Endometrial microvascular endothelial cells (primary cell): ENCODE results near the gene NTN1. TPM values are rescaled to one million over a fixed set of nuclear protein-coding genes. Genes with fewer than 3 reads are reported as not detected.

Source experiments
- in situ Hi-C: cut with HindIII; loops from 2 replicates; pipeline ENCODE4 v1.10.0; 2017; ENCODE audit warnings: low sequenced_read_pairs, low pct_unique_long_range_greater_than_20kb; ENCODE audit errors: inconsistent ontology term
- total RNA-seq: library from RNA; depleted of rRNA; stranded (reverse); fragments of >200 nt; gene quantifications from one replicate; pipeline ENCODE4 v1.2.3, GENCODE V29; 2015; ENCODE audit errors: inconsistent ontology term

NTN1 gene
- total RNA-seq, 1 donor from 2014 or later: not detected

DNA sequence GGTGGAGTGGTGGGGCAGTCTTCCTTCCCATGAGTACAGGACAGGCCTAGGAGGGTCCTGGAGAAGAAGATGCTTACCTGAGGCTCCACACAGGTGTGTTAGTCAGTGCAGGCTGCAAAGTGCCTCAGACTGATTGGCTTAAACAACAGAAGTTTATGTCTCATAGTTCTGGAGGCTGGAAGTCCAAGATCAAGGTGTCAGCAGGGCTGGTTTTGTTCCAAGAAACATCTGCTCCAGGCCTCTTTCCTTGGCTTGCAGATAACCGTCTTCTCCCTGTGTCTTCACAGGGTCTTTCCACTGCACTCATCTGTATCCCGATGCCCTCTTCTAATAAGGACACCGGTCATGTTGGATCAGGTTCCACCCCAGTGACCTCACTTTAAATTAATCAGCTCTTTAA lies 153.0 kb downstream of the NTN1 start:
- in situ Hi-C loops: no loop called here

DNA sequence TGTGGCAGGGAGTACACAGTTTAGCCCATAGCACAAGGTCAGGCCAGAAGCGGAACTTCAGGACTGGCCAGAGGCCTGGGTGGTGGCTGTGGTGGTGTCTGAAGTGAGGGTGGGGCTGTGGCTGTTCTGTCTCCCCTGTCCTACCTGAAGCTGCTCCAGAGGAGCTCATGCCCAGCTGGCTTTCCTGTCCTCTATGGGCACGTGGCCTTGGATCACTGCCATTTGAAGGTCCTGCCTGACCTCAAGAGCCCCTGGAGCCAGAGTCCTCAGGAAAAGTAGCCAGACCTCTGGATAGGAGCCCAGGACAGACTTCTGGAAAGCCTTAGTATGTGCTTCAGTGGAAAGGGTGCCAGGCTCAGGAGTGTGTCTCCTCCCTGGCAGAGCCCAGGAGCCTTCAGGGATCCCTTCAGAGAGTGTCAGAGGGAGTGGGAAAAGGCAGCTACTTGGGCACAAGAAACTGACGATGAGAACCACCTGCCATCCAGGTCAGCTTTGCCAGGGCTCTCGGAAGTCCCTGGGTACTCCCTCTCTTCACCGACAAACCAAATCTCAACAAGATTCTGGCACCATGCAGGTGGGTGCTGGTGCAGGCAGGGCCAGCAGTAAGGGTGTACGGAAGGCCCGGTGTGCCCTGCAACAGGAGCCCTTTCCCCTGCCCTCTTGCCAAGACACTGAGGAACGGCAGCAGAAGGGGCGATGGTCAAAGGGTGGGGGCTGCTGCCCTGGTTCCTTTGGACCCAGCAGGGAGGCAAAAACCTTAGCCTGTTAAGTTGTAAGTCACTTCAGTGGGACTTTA lies 153.7 kb downstream of the NTN1 start:
- in situ Hi-C loops: no loop called here

DNA sequence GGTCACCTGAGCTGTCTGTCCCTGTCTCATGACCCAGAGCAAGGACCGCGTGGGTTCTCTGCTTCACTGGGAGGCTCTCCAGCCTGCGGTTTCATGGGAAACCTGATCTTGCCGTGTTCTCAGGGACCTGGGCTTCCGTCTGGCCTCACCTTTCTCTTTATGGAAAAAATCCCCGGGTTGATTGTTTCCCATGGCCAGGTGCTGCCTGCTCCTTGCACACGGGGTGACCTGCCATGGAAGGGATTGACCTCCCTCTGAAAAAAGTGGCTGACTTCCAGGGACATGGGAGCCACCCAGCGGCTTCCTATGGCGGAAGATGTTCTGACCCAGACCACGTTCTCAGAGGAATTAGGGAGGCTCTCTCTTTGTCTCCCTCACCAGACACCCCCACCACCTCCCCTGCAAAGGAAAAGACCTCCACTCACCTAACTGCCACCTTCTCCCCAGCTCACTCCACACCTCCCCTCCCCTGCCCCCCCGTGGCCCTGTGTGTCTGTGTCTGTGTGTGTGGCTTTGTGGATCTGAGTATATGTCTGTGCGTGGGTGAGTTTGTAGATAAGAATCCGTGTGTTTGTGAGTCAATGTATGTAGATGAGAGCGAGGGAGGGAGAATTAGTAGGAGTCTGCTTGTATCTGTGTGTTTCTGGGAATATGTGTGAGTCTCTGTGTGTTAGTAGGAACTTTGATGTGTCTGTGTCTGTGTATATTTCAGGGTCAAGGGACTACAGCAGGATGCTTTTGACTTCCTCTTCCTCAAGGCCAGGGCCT lies 154.6 kb downstream of the NTN1 start:
- in situ Hi-C loops: no loop called here

GRCh38 chr17:9177212-9177611 lies 155.9 kb downstream of the NTN1 start:
- in situ Hi-C loops: no loop called here

- in situ Hi-C loops: no loop called here
These were observed 157.0 kb downstream of the NTN1 start for GRCh38 chr17:9178319-9178718.

DNA sequence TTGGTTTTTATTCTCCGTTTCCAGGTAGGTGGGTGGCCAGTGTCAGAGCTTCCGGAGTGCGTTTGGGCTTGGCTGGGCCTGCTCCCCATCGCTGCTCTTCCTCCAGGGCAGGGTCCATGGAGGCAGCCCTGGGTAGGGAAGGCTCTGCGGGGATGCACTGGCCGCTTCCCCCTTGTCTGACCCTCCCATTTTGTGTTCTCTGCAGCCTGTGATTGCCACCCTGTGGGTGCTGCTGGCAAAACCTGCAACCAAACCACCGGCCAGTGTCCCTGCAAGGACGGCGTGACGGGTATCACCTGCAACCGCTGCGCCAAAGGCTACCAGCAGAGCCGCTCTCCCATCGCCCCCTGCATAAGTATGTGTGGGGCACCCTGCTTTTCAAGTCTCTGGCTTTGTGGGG lies 158.3 kb downstream of the NTN1 start:
- in situ Hi-C loops: no loop called here

GRCh38 chr17:9181640-9182039 lies 160.3 kb downstream of the NTN1 start:
- in situ Hi-C loops: no loop called here

DNA sequence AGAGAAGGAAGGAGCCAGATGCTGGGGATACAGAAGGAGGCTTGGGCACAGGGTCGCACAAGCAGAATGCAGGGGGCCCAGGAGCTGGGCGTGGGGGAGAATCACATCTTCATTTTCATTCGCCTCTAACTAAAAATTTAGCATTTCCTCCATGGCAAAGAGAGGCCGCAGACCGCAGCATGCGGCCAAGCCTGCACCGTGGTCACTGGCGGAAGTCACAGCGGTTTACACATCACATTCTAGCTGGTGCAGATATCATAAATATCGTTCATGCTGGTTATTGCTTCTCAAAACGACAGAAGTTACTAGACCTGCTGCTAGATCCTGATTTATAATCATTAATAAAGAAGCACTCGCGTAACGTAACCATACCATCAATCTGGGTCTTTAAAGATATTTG lies 162.0 kb downstream of the NTN1 start:
- in situ Hi-C loops: no loop called here

DNA sequence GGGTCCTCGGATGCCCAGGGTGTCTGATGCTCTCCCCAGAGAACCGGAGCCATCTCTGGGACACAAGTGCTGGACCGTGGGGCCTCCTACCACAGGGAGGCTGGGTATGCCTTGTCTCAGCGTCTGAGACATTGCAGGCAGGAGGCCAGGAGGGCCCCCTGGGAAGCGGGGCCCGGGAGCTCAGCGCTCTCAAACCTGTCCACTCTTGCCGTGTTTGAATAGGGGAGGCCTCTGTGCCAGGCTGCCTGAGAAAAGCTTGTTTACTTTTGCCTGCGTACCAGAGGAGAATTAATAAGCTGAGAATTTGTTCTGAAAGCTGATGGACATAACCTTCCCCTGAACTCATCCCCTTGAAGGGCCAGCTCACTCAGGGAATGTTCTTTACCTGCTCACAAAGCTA lies 163.8 kb downstream of the NTN1 start:
- in situ Hi-C loops: no loop called here

DNA sequence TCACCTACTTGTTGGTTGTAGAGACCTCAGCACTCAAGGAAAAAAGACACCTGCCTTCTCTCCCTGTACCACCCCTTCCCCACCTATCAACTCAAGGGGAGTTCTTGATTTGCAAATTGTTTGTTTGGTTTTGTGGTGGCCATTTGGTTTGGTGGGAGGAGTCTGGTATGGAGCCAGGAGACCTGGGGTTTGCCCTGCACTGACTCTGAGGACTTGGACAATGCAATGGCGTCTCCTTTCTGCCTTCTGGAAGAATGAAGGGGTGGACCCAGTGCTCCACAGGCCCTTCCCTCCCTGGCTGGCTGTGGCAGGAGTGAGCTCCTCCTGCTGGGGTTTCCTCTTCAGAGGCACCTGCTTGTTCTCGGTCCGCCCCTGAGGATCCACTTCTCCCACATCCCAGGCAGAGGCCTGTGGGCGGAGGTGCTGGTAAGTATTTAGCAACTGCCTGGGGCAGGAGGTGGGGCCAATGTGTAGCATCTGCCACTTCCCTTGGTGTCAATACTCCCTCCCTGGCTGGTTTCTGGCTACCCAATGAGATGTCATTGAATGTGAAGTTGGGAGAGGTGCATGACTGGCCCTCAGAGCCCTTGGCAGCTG lies 164.5 kb downstream of the NTN1 start:
- in situ Hi-C loops: no loop called here

DNA sequence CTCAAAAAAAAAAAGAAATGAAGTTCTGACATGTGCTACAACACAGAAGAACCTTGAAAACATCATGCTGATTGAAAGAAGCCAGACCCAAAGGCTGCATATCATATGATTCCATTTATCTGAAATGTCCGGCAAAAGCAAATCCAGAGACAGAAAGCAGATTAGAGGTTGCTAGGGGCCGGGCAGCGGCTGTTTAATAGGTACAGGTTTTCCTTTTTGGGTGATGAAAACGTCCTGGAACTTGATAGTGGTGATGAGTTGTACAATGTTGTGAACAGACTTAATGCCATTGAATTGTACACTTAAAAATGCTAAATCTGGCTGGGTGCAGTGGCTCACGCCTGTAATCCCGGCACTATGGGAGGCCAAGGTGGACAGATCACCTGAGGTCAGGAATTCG lies 166.5 kb downstream of the NTN1 start:
- in situ Hi-C loops: no loop called here

DNA sequence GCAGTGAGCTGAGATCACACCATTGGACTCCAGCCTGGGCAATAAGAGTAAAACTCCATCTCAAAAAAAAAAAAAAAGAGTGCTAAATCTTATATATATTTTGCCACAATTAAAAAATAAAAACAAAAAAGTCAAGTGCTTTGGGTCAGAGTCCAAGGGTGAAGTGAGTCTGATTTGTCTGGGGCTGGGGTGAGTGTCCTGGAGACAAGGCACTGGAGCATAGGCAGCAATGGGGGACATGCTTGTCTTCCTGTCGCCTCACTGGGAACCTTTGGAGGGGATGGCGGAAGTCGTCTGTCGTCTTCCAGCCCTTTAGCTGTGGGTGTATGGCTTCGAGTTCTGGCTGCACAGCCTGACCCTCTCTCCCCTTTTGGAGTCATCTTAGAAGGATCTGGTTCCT lies 167.1 kb downstream of the NTN1 start:
- in situ Hi-C loops: no loop called here

GRCh38 chr17:9189870-9190269 lies 168.6 kb downstream of the NTN1 start:
- in situ Hi-C loops: no loop called here

- in situ Hi-C loops: no loop called here
These were observed 170.7 kb downstream of the NTN1 start for GRCh38 chr17:9192010-9192409.

DNA sequence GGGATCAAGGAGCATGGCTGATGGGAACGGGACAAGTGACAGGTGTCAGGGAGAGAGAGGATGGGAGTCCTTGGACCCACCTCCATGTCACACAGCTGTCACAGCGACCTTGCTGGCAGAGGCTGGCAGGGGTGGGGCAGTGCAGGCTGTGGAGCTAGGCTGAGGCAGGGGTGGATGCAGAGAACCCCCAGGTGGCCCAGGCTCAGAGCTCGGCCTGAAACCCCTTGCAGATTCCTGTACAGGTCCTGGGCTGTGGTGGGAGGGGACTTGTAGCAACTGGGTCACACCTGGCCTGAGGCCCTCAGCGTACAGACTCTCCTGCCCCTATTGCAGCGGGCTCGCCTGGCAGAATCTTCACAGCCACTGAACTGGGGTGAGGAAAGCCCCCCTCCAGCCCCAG lies 174.1 kb downstream of the NTN1 start:
- in situ Hi-C loops: no loop called here

DNA sequence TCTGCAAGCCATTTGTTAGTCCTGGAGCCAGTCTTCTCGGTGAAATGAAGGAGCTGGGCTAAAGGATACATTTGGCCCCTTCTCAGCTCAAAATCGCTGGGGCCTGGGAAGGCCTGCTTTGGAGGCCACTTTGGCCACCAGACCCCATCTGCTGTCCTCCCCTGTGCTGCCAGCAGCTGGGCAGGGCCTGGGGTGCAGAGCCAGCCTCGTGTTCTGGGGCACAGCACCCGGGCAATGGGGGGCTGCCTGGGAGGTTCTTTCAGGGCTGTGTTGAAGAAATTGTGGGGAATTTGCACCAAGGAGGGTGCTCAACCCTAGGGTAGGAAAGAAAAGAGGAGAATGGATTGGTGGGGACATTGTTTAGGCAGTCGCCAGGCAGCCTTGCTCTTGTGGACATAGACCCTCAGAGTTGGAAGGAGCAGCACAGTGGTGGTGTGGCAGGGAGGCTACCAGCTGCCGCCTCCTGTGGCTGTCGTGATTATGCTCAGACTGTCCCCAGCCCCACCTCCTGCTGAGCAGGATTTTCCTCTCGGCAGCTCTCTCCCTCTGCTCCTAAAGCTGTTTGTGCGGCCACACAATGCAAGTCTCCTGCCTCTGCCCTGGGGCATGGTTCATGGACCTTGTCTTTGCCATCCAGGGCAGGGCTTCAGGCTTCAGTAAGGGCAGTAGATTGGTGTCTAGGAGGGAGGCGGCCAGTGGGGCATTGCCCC lies 174.8 kb downstream of the NTN1 start:
- in situ Hi-C loops: no loop called here

DNA sequence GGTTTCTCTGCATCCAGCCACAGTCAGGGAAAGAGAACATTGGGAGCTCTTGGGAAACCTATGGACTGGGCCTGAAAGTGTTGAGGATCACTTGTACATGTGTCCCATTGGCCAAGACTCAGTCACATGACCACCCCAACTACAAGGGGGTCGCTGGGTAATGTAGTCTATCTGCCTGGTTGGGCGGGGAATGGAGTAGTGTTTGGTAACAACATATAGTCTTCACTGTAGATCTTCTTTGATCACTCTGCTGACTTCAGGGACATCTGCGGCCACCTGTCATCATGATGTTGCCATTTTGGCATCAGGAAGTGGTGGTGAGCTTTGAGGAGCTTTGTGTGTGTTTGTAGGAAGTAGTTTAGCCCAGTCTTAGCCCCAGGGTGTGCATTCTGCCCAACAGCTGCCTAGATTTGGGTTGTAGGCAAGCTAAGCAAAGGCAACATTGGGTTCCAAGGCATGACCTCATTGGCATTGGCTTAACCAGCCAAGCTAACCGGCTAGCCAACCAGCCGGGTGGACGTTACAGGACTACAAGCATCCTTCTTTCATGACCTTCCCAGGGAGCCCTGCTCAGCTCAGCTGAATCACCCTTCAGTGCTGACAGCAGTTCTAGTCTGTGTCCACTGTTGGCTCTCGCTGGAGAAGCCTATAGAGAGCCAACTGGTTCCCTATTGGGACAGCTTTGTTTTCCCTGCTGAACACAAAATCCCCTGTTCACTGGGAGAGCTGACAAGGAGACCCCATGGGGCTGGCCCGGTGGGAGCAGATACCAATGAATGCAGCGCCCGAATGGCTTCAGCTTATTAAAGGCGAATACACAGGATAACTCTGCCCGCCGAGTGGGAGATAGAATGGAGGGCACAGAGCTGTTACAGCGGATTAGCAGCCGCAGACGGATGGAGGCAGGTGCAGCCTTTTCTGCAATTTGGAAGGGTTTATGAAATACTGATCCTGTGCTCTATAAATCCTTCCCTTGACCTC lies 178.6 kb downstream of the NTN1 start:
- in situ Hi-C loops: no loop called here

- in situ Hi-C loops: no loop called here
These were observed 179.5 kb downstream of the NTN1 start for GRCh38 chr17:9200699-9201359.
